ENCODE data around the gene ETHE1.

ETHE1 gene, protein sequence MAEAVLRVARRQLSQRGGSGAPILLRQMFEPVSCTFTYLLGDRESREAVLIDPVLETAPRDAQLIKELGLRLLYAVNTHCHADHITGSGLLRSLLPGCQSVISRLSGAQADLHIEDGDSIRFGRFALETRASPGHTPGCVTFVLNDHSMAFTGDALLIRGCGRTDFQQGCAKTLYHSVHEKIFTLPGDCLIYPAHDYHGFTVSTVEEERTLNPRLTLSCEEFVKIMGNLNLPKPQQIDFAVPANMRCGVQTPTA

DNA sequence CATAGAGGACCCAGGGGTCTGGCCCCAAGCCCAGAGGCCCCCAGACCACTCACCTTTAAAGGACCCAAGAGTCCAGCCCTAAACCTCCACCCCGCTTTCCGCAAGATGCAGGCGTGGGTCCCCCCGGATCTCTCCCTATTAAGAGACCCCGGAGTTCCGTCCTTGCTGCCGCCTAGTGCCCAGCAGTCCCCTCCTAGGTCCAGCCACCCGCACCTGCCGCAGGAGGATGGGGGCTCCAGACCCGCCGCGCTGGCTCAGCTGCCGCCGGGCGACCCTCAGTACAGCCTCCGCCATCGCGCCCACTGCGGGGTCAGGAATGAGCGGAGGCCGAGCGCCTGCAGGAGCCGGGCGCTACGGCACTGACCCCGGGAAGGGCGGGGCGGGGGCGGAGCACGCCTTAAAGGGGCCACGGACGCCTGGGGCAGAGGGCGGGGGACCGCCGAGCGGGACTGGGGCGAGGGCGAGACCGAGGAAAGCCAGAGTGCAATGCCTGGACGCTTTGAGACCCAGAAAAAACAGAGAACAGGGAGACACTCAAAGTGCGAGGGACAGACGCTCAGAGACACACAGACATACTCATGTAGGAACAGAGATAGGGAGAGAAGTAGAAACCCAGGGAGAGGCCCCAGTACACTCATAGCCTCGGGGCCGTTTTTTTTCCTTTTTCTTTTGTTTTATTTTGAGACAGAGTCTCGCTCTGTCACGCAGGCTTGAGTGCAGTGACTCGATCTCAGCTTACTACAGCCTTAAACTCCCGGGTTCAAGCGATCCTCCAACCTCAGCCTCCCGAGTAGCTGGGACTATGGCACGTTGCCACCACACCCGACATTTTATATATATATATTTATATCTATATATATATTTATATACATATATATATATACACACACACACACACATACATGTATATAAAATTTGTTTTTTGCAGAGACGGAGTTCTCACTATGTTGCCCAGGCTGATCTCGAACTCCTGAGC lies at the start of gene ETHE1:
Gene ETHE1 (minus strand): TSS at position 318 of the 976 bp plus-strand sequence. CDS start 24 bp downstream, at position 294.
- peak; percentile 69 for DNase-seq (ENCODE audit: low spot score)

DNA sequence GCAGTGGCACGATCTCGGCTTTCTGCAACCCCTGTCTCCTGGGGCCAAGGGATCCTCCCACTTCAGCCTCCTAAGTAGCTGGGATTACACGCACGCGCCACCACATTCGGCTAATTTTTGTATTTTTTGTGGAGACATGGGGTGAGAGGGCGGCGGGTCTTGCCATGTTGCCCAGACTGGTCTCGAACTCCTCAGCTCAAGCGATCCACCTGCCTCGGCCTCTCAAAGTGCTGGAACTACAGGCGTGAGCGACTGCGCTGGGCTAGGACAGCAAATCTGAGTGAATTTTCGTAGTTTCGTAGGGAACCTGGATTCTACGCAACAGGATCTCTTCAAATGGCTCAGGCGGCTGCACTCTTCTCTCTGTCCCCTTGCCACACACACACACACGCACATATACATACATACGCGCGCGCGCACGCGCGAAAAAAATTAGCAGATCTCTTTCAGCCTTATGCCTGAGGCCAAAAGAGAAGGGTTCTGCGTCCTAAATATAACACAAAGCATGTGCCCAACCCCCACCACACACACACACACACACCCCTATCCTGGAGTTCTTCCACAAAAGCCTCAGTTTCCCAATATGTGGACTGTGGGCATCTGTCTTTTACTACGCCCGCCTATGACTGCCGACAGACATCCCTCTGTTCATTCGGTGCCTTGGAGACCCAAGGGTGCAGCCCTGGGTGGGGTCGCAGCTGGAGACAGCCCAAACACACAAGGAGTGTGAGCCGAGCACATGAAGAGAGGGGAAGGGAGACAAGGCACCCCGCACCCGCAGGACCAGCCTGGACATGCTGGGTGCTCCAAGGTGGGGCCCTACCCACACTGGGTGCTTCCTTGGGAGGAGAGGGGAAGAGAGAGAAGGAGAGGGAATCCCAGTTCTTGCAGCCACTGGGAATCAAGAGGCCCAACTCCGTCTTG lies 49.2 kb upstream of the ETHE1 start:
- DNase-seq (ENCODE audit: low spot score), result no peak

GRCh38 chr19:43575156-43575950 lies 48.4 kb upstream of the ETHE1 start, which contains the start of the genes PINLYP and XRCC1:
Gene PINLYP (plus strand): TSS chr19:43575801. CDS start chr19:43577192, 1,391 bp downstream.
Gene XRCC1 (minus strand): TSS chr19:43575527. CDS start chr19:43575458, 69 bp downstream.
- peak; percentile 97 for DNase-seq (ENCODE audit: low spot score)

GRCh38 chr19:43574424-43575155 lies 47.6 kb upstream of the ETHE1 start:
- DNase-seq (ENCODE audit: low spot score), result no peak

DNA sequence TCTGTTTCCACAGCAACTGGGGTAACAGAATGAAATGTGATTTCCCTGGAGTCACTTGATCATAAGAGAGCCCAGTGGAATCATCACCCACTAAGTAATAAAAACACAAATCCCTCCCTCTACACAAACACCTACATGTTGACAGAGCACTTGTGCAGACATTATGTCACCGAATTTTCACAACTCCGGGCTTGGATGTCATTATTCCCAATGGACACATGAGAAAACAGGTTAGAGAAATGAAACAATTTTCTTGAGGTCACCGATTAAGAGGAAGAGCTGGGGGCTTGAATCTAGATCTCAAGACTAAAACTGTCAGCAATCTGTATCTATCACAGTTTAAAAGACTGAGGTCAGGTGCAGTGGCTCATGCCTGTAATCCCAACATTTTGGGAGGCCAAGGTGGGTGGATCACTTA lies 45.2 kb upstream of the ETHE1 start:
- no peak for DNase-seq (ENCODE audit: low spot score)

GRCh38 chr19:43570174-43570791 lies 43.3 kb upstream of the ETHE1 start:
- DNase-seq (ENCODE audit: low spot score), result no peak

DNA sequence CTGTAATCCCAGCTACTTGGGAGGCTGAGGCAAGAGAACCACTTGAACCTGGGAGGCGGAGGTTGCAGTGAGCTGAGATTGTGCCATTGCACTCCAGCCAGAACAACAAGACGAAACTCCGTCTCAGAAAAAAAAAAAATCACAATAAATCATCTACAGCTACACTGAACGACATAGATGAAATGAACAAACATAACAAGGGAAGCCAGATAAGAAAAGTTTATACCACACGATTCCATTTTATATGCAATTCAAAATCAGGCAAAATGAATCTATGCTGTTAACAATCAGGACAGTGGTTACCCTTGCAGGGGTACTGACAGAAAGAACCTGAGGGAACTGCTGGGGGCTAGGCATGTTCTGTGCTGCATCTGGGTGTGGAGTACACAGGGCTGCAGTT lies 42.7 kb upstream of the ETHE1 start:
- no peak for DNase-seq (ENCODE audit: low spot score)

- DNase-seq (ENCODE audit: low spot score), result no peak
Measured at GRCh38 chr19:43564800-43565199, 37.8 kb upstream of the ETHE1 start.

DNA sequence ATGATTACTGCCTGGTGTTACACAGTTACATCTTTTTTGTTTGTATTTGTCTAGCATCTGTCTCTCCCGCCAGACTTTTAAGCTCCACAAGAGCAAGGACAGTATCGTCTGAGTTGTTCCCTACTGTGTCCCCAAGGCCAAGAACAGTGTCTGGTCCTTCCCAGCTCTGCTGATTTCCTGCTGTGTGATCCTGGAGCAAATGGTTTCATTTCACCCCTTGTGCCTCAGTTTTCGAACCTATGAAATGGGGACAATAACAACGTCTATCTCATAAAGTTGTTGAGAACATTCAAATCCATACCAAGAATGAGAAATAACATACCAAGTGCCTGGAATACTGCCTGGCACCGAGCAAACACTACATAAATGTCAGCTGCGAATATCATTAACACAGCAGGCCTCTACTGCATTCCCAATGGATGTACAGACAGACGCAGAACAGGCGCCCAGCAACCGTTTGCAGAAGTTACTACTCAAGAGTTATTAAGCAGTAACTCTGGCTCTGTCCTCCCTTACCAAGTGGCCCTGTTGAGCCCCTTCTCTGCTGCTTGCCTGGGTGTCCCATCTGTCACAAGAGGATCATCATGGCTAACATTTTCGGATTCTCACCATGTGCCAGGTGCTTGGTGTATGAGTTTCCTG lies 36.9 kb upstream of the ETHE1 start:
- no peak for DNase-seq (ENCODE audit: low spot score)

DNA sequence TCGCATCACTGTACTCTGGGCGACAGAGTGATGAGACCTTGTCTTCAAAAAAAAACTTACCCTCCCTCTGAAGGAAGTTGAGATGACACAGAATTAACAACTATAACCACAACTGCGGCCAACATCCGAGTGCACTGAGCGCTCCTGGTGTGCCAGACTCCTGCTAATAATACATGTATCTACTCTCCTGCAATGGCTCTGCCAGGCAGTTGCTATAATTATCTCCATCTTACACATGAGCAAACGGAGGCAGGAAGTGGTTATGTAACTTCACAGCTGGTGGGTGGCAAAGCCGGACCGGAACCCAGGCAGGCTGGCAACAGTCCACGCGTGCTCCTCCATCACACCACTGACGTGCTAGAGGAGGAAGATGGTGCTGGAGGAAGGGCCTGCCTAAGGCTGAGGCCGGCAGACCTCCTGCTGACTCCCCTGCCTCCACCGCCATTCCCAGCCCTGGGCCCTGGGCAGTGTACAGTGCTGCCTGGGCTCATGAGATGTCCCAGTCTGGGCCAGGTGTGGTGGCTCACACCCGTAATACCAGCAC lies 35.8 kb upstream of the ETHE1 start:
- peak; percentile 91 for DNase-seq (ENCODE audit: low spot score)

DNA sequence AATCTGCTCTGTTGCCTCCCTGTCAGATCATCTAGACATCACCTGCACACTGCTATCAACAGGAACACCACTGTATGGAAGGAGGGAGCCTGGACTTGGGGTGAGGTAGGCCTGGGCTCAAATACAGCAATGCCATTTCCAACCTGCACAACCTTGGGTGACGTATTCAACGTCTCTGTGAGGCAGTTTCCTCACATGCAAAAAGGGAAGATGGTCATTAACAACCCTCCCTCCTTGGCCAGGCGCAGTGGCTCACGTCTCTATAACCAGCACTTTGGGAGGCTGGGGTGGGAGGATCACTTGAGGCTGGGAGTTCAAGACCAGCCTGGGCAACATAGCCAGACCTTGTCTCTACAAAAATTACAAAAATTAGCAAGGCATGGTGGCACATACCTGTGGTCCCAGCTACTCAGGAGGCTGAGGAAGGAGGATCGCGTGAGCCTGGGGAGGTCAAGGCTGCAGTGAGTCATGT lies 35.3 kb upstream of the ETHE1 start:
- no peak for DNase-seq (ENCODE audit: low spot score)

- DNase-seq (ENCODE audit: low spot score), result no peak
Measured at GRCh38 chr19:43561139-43561970, 34.4 kb upstream of the ETHE1 start.

GRCh38 chr19:43560687-43561086 lies 33.7 kb upstream of the ETHE1 start:
- DNase-seq (ENCODE audit: low spot score), result peak; percentile 6

DNA sequence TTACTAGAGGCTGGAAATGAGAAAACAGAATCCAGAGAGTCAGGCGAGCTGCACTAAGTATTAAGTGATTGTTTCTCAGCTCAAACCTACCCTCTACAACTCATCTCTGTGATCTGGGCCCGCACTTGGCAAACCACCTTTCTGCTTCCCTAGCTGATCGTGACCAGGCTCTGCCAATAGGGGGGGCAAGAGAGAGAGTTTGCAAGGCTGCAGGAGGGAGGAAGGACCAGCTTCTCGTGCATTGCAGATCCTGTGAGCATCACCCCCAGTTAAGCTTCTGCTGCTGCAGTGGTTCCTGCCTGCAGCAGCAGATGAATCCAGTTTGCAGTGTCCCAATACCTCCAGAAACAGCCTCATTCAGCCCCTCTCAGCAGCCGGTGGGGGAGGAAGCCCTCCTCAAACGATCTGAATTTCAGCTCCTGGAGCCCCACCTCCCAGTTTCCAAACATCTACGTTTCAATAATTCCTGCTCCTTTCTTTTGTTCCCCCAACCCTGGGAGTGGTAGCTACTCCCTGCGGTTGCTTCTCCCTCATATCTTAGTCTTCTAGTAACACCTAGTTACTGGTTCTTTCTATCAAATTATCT lies 28.3 kb upstream of the ETHE1 start:
- DNase-seq (ENCODE audit: low spot score), result peak; percentile 91

DNA sequence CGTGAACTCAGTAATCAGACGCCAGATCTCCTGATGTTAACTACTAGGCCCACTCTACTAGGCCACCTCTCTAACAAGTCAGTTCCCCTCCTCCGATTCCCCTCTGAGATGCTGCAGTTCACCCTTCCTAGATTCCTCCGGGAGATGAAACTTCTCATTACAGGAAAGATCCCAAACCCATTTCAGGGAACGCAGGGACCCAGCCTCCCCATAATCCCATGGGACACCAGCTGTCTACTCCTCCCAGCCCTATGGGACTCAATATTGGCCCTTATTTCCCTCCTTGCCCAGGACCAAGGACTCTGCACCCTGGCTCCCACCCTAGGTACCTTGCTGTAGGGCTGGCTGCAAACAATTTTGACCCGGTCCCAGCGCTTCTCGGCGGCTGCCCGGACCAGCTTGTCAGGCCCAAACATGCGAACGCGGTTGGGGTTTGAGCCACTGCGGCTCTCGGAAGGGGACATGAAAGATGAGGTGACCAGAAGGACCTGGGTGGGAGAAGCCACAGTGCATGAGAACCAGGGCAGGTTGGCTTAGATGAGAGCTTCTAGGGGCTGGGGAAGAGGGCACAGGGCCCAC lies 27.4 kb upstream of the ETHE1 start:
- no peak for DNase-seq (ENCODE audit: low spot score)

- no peak for DNase-seq (ENCODE audit: low spot score)
Measured at GRCh38 chr19:43553656-43554055, 26.7 kb upstream of the ETHE1 start.

DNA sequence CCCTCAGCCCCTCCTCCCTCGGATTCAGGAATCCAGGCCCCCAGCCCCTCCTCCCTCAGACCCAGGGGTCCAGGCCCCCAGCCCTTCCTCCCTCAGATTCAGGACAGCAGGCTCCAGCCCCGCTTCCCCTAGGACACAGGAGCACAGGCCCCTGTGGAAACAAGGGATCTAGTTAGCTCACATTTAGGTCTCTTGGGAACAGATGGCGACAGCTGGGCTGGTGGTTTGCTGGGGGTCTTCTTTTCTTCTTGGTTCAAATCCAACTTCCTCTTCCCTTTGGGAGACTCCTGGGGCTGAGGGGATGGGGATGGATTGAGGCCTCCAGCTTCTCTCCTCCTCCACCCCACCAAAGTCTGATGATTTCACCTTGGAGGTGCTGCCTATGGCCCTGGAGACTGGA lies 25.6 kb upstream of the ETHE1 start:
- no peak for DNase-seq (ENCODE audit: low spot score)

- no peak for DNase-seq (ENCODE audit: low spot score)
Measured at GRCh38 chr19:43552198-43552450, 25.1 kb upstream of the ETHE1 start.
